IMR-90 (cell line): ENCODE measurements around the gene RYR2. TPM values are rescaled to one million over a fixed set of nuclear protein-coding genes. Genes with fewer than 3 reads are reported as not detected.

ENCODE experiments used
- ATAC-seq: fragments of 200-7000 bp; cut with Tn5 transposase; 2 replicates; pipeline ENCODE4 v1.9.1; 2020; ENCODE audit warnings: low read depth, mild to moderate bottlenecking, moderate library complexity
- BruUV-seq: library from RNA; stranded (reverse); fragments of 400-500 nt; replicated peaks from 2 replicates; lab custom pipeline; 2021; lab: Mats Ljungman, UMichigan
- CTCF ChIA-PET: fragments of 300-600 bp; formaldehyde crosslinking; extraction: SDS; loops from one replicate; lab custom pipeline; 2021; ENCODE audit warnings: antibody characterized with exemption; lab: Yijun Ruan, JAX
- POLR2A ChIA-PET: fragments of 300-600 bp; sonication (Branson Sonifier 250); formaldehyde crosslinking; loops from one replicate; lab custom pipeline; 2022; ENCODE audit warnings: antibody characterized with exemption; ENCODE audit not compliant: unreplicated experiment; lab: Charles Lee
- DNase-seq: peaks from one replicate; pipeline ENCODE4 v3.0.0; 2013
- H2AFZ ChIP-seq: replicated peaks from 2 replicates; pipeline ENCODE3; 2013; ENCODE audit warnings: low read length, mild to moderate bottlenecking; ENCODE audit not compliant: poor library complexity
- H2AK5ac ChIP-seq: 2 replicates; pipeline ENCODE4 v1.6.1; 2013; ENCODE audit warnings: low read depth, low read length, inconsistent platforms
- H2AK9ac ChIP-seq: replicated peaks from 2 replicates; pipeline ENCODE3; 2013; ENCODE audit warnings: mild to moderate bottlenecking, low read depth, low read length, moderate library complexity; ENCODE audit not compliant: poor library complexity
- H2BK120ac ChIP-seq: 2 replicates; pipeline ENCODE4 v1.6.1; 2013; ENCODE audit warnings: low read depth, low read length, inconsistent platforms
- H2BK15ac ChIP-seq: 3 replicates; pipeline ENCODE4 v1.6.1; 2013; ENCODE audit warnings: low read depth, low read length, inconsistent platforms
- H2BK20ac ChIP-seq: 2 replicates; pipeline ENCODE4 v1.6.1; 2013; ENCODE audit warnings: low read depth, mild to moderate bottlenecking, inconsistent platforms, low read length, moderate library complexity
- H2BK5ac ChIP-seq: 2 replicates; pipeline ENCODE4 v1.6.1; 2013; ENCODE audit warnings: mild to moderate bottlenecking, low read depth, low read length, inconsistent platforms; ENCODE audit not compliant: poor library complexity, severe bottlenecking
- H3K14ac ChIP-seq: replicated peaks from 2 replicates; pipeline ENCODE4 v1.6.1; 2013; ENCODE audit warnings: low read depth, low read length, inconsistent platforms
- H3K18ac ChIP-seq: 2 replicates; pipeline ENCODE4 v1.6.1; 2013; ENCODE audit warnings: low read depth, low read length, control low read depth
- H3K23ac ChIP-seq: 2 replicates; pipeline ENCODE4 v1.6.1; 2013; ENCODE audit warnings: low read depth, low read length, inconsistent platforms
- H3K27ac ChIP-seq: 2 replicates; pipeline ENCODE4 v1.5.1; 2013; ENCODE audit warnings: mild to moderate bottlenecking, control low read depth, low read length; ENCODE audit not compliant: insufficient read depth
- H3K27me3 ChIP-seq: 2 replicates; pipeline ENCODE4 v1.6.1; 2013; ENCODE audit warnings: low read length; ENCODE audit not compliant: control insufficient read depth, insufficient read depth
- H3K36me3 ChIP-seq: 2 replicates; pipeline ENCODE4 v1.6.1; 2013; ENCODE audit warnings: low read length, mixed read lengths; ENCODE audit not compliant: control insufficient read depth, insufficient read depth
- H3K4ac ChIP-seq: 2 replicates; pipeline ENCODE4 v1.6.1; 2013; ENCODE audit warnings: low read depth, low read length, inconsistent platforms
- H3K4me1 ChIP-seq: 2 replicates; pipeline ENCODE4 v1.6.1; 2013; ENCODE audit warnings: low read length, mixed read lengths; ENCODE audit not compliant: control insufficient read depth, insufficient read depth
- H3K4me2 ChIP-seq: 2 replicates; pipeline ENCODE4 v1.6.1; 2013; ENCODE audit warnings: low read depth, mild to moderate bottlenecking, control low read depth, low read length, moderate library complexity
- H3K4me3 ChIP-seq: 2 replicates; pipeline ENCODE4 v1.5.1; 2013; ENCODE audit warnings: low read depth, mild to moderate bottlenecking, control low read depth, low read length, moderate library complexity; ENCODE audit not compliant: insufficient read depth
- H3K56ac ChIP-seq: 2 replicates; pipeline ENCODE4 v1.6.1; 2013; ENCODE audit warnings: low read length, inconsistent platforms; ENCODE audit not compliant: insufficient read depth; ENCODE audit errors: extremely low read depth
- H3K79me1 ChIP-seq, 2 experiments: 2 replicates each; pipeline ENCODE4 v1.6.1; 2013; ENCODE audit warnings: low read length in 2 of 2, inconsistent platforms in 1 of 2, low read depth in 1 of 2
- H3K9ac ChIP-seq: 2 replicates; pipeline ENCODE4 v1.6.1; 2013; ENCODE audit warnings: low read depth, low read length, control low read depth
- H3K9me1 ChIP-seq: 2 replicates; pipeline ENCODE4 v1.6.1; 2013; ENCODE audit warnings: low read length, inconsistent platforms; ENCODE audit not compliant: insufficient read depth
- H3K9me3 ChIP-seq: 2 replicates; pipeline ENCODE4 v1.6.1; 2013; ENCODE audit warnings: low read length; ENCODE audit not compliant: control insufficient read depth, insufficient read depth
- H4K20me1 ChIP-seq: 2 replicates; pipeline ENCODE4 v1.6.1; 2013; ENCODE audit warnings: low read length, inconsistent platforms; ENCODE audit not compliant: insufficient read depth
- H4K5ac ChIP-seq: 2 replicates; pipeline ENCODE4 v1.6.1; 2013; ENCODE audit warnings: mild to moderate bottlenecking, low read depth, low read length, control low read depth
- H4K8ac ChIP-seq, 2 experiments: 2 replicates each; pipeline ENCODE4 v1.6.1; 2013; ENCODE audit warnings: low read depth in 2 of 2, low read length in 2 of 2, control low read depth in 1 of 2, inconsistent platforms in 1 of 2
- H4K91ac ChIP-seq: 2 replicates; pipeline ENCODE4 v1.6.1; 2013; ENCODE audit warnings: low read depth, low read length, inconsistent platforms; ENCODE audit not compliant: insufficient read depth
- BHLHE40 ChIP-seq: fragments of 150-350 bp; IDR thresholded peaks from 2 replicates; pipeline ENCODE4 v1.6.1; 2016; ENCODE audit warnings: mild to moderate bottlenecking, low read depth, low read length
- CEBPB ChIP-seq: IDR thresholded peaks from 2 replicates; pipeline ENCODE4 v1.6.1; 2012; ENCODE audit warnings: low read depth, low read length, improper control_type of control experiment
- CHD1 ChIP-seq: IDR thresholded peaks from 2 replicates; pipeline ENCODE4 v1.6.1; 2012; ENCODE audit warnings: low read depth, low read length, improper control_type of control experiment
- FOS ChIP-seq: fragments of 150-350 bp; IDR thresholded peaks from 2 replicates; pipeline ENCODE4 v1.6.1; 2016; ENCODE audit warnings: low read depth, low read length
- MAFK ChIP-seq: IDR thresholded peaks from 2 replicates; pipeline ENCODE4 v1.6.1; 2012; ENCODE audit warnings: low read depth, low read length, improper control_type of control experiment
- MAZ ChIP-seq: IDR thresholded peaks from 2 replicates; pipeline ENCODE4 v1.6.1; 2012; ENCODE audit warnings: low read depth, mild to moderate bottlenecking, low read length, improper control_type of control experiment, moderate library complexity, borderline replicate concordance
- MXI1 ChIP-seq: IDR thresholded peaks from 2 replicates; pipeline ENCODE4 v1.6.1; 2012; ENCODE audit warnings: low read depth, mild to moderate bottlenecking, low read length, moderate library complexity, borderline replicate concordance
- NFE2L2 ChIP-seq: fragments of 150-350 bp; IDR thresholded peaks from 2 replicates; pipeline ENCODE4 v1.6.1; 2016; ENCODE audit warnings: low read depth, mild to moderate bottlenecking, low read length
- POLR2A ChIP-seq: IDR thresholded peaks from 2 replicates; pipeline ENCODE4 v1.6.1; 2012; ENCODE audit warnings: mild to moderate bottlenecking, low read depth, low read length
- RAD21 ChIP-seq: IDR thresholded peaks from 2 replicates; pipeline ENCODE4 v1.6.1; 2012; ENCODE audit warnings: low read length, improper control_type of control experiment
- RCOR1 ChIP-seq: IDR thresholded peaks from 2 replicates; pipeline ENCODE4 v1.6.1; 2012; ENCODE audit warnings: mild to moderate bottlenecking, low read length, improper control_type of control experiment; ENCODE audit not compliant: insufficient replicate concordance
- RFX5 ChIP-seq: IDR thresholded peaks from 2 replicates; pipeline ENCODE4 v1.8.0; 2012; ENCODE audit warnings: low read depth, mild to moderate bottlenecking, low read length, moderate library complexity
- SMC3 ChIP-seq: fragments of 150-350 bp; IDR thresholded peaks from 2 replicates; pipeline ENCODE4 v1.6.1; 2016; ENCODE audit warnings: low read depth, mild to moderate bottlenecking, antibody characterized with exemption, low read length, moderate library complexity
- WGBS, 2 experiments: methylation state at CpG; one replicate each; pipeline versions ENCODE4 v1.1.5 to v1.1.7; 2013; ENCODE audit warnings: missing lambda C conversion rate in 2 of 2; ENCODE audit not compliant: insufficient read length in 1 of 2; ENCODE audit errors: extremely low coverage in 2 of 2; 5-methylcytosine and 5-hydroxymethylcytosine counted together
- dilution Hi-C: fragments of 300-500 bp; cut with HindIII; formaldehyde crosslinking; loops from one replicate; pipeline ENCODE4 v1.14.3; 2018; ENCODE audit warnings: low sequenced_read_pairs; ENCODE audit not compliant: unreplicated experiment
- in situ Hi-C: fragments of 300-500 bp; cut with MboI; formaldehyde crosslinking; loops from 3 replicates; pipeline ENCODE4 v1.14.3; 2019; ENCODE audit warnings: low sequenced_read_pairs, inconsistent platforms, mixed read lengths
- intact Hi-C: fragments of 100-400 bp; cut with micrococcal nuclease; formaldehyde crosslinking; loops from 2 replicates; pipeline ENCODE4 v1.10.0; 2022
- polyA plus RNA-seq, 3 experiments: library from polyadenylated mRNA; depleted of rRNA; stranded (reverse); fragments of >200 nt; gene quantifications; 2 replicates each; pipeline ENCODE4 v1.2.3, GENCODE V29; 2012; ENCODE audit warnings: low replicate concordance in 1 of 3
- total RNA-seq: library from RNA; depleted of rRNA; stranded (reverse); fragments of >200 nt; gene quantifications from 2 replicates; pipeline ENCODE4 v1.2.3, GENCODE V29; 2012
- TF ChIP-seq, protein P1 (sequence below): conservative IDR thresholded peaks from 2 replicates; pipeline ENCODE4 v1.5.1; 2012; ENCODE audit warnings: mild to moderate bottlenecking, low read depth, low read length, improper control_type of control experiment
- TF ChIP-seq, protein P2 (sequence below): fragments of 150-350 bp; IDR thresholded peaks from 2 replicates; pipeline ENCODE4 v1.6.1; 2016; ENCODE audit warnings: low read depth, mild to moderate bottlenecking, low read length, moderate library complexity, borderline replicate concordance
- TF ChIP-seq, protein P3 (sequence below): fragments of 150-350 bp; IDR thresholded peaks from 2 replicates; pipeline ENCODE4 v1.6.1; 2017; ENCODE audit warnings: mild to moderate bottlenecking, antibody characterized with exemption, low read length, low read depth

Gene RYR2
- total and polyA plus RNA-seq, 2 of the 4 experiments (the other 2 are of a cell fraction): not detected

DNA sequence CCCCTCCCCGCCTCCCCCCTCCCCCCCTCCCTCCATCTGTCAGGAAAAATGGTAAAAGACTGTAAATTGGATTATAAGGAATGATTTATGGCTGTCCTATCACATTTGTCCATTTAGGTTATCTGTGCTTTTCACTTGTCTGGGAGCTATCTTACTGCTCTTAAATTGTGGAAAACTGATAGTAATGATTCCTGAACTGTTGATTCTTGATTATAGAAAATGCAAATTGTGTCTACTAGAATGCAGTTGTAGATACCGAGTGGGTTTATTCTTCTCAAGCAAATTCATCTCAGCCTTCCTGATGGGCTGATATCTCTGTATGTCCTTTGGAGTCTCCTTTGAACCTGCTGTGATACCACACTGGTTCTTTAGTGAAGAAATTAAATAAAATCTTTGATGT, 12.3 kb downstream of the RYR2 start:
- DNase-seq (no peak), ATAC-seq (no peak)
- TF ChIP-seq RCOR1 (no peak), CHD1 (no peak), SMC3 (no peak), RAD21 (no peak), BHLHE40 (no peak), MAZ (no peak), NFE2L2 (no peak), MXI1 (no peak), MAFK (no peak), FOS (no peak), RFX5 (no peak), POLR2A (no peak), CEBPB (no peak)
- TF ChIP-seq, protein P1, sequence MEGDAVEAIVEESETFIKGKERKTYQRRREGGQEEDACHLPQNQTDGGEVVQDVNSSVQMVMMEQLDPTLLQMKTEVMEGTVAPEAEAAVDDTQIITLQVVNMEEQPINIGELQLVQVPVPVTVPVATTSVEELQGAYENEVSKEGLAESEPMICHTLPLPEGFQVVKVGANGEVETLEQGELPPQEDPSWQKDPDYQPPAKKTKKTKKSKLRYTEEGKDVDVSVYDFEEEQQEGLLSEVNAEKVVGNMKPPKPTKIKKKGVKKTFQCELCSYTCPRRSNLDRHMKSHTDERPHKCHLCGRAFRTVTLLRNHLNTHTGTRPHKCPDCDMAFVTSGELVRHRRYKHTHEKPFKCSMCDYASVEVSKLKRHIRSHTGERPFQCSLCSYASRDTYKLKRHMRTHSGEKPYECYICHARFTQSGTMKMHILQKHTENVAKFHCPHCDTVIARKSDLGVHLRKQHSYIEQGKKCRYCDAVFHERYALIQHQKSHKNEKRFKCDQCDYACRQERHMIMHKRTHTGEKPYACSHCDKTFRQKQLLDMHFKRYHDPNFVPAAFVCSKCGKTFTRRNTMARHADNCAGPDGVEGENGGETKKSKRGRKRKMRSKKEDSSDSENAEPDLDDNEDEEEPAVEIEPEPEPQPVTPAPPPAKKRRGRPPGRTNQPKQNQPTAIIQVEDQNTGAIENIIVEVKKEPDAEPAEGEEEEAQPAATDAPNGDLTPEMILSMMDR: no peak
- TF ChIP-seq, protein P2, sequence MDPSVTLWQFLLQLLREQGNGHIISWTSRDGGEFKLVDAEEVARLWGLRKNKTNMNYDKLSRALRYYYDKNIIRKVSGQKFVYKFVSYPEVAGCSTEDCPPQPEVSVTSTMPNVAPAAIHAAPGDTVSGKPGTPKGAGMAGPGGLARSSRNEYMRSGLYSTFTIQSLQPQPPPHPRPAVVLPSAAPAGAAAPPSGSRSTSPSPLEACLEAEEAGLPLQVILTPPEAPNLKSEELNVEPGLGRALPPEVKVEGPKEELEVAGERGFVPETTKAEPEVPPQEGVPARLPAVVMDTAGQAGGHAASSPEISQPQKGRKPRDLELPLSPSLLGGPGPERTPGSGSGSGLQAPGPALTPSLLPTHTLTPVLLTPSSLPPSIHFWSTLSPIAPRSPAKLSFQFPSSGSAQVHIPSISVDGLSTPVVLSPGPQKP: no peak
- TF ChIP-seq, protein P3, sequence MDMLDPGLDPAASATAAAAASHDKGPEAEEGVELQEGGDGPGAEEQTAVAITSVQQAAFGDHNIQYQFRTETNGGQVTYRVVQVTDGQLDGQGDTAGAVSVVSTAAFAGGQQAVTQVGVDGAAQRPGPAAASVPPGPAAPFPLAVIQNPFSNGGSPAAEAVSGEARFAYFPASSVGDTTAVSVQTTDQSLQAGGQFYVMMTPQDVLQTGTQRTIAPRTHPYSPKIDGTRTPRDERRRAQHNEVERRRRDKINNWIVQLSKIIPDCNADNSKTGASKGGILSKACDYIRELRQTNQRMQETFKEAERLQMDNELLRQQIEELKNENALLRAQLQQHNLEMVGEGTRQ: no peak
- Histone ChIP-seq H4K8ac (no peak overlapping the region), H2AK9ac (no peak overlapping the region), H4K20me1 (no peaks in the 10 kb centered on the region), H3K4me3 (no peak overlapping the region), H3K9ac (no peak overlapping the region), H3K18ac (no peak overlapping the region), H3K36me3 (no peaks in the 10 kb centered on the region), H3K4ac (no peak overlapping the region), H3K14ac (no peak overlapping the region), H3K9me3 (peaks cover 19% of the 10 kb centered on the region), H2AFZ (no peak overlapping the region), H2BK120ac (no peak overlapping the region), H3K27ac (no peak overlapping the region), H3K9me1 (no peaks in the 10 kb centered on the region), H3K4me1 (no peaks in the 10 kb centered on the region), H3K23ac (no peak overlapping the region), H2BK20ac (no peak overlapping the region), H3K27me3 (no peaks in the 10 kb centered on the region), H3K56ac (no peak overlapping the region), H2BK5ac (no peak overlapping the region), H2BK15ac (no peak overlapping the region), H4K5ac (no peak overlapping the region), H2AK5ac (no peak overlapping the region), H4K91ac (no peak overlapping the region), H3K4me2 (no peak overlapping the region), H3K79me1 (no peaks in the 10 kb centered on the region)
- dilution Hi-C loops (no loop called here), intact Hi-C loops (no loop called here), in situ Hi-C loops (no loop called here)
- BruUV-seq: no TSS peak
- no CpG with 5 or more reads among the region's 2 CpGs for WGBS, 2 experiments
- POLR2A ChIA-PET: no interaction called here
- CTCF ChIA-PET: no interaction called here
